Right lobe of liver (tissue), 4 donors: ENCODE data around the gene ACSF3.

Experiments used
- POLR2A ChIP-seq: fragments of 450-650 bp; IDR thresholded peaks from one replicate; pipeline ENCODE4 v1.6.1; 2017; ENCODE audit warnings: antibody characterized with exemption, mild to moderate bottlenecking
- TF ChIP-seq, protein P1 (sequence below), 4 donors: fragments of 200-600 bp in 3 of 4; fragments of 450-650 bp in 1 of 4; IDR thresholded peaks; one replicate each; pipeline versions ENCODE4 v1.5.1 to v1.8.0; 2016 to 2022; ENCODE audit warnings: antibody characterized with exemption in 4 of 4, mild to moderate bottlenecking in 2 of 4
- donor health status: DM: no; HTN: no; CAD: no.
- donor health status: DM: no; HTN: no; CAD: no.
- donor health status: DM: no; HTN: yes; CAD: no.

GRCh38 chr16:89113152-89113547 lies 19.5 kb downstream of the ACSF3 start:
- TF ChIP-seq, protein P1, sequence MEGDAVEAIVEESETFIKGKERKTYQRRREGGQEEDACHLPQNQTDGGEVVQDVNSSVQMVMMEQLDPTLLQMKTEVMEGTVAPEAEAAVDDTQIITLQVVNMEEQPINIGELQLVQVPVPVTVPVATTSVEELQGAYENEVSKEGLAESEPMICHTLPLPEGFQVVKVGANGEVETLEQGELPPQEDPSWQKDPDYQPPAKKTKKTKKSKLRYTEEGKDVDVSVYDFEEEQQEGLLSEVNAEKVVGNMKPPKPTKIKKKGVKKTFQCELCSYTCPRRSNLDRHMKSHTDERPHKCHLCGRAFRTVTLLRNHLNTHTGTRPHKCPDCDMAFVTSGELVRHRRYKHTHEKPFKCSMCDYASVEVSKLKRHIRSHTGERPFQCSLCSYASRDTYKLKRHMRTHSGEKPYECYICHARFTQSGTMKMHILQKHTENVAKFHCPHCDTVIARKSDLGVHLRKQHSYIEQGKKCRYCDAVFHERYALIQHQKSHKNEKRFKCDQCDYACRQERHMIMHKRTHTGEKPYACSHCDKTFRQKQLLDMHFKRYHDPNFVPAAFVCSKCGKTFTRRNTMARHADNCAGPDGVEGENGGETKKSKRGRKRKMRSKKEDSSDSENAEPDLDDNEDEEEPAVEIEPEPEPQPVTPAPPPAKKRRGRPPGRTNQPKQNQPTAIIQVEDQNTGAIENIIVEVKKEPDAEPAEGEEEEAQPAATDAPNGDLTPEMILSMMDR (IDR thresholded peaks at IDR 0.05) = no peak
- TF ChIP-seq POLR2A = no peak
